OCI-LY3 (cell line): ENCODE measurements around the gene APOA4.

Experiments
- H2AFZ ChIP-seq: fragments of 200-600, 300-600 bp; shearing (Covaris generic); 2 replicates; pipeline ENCODE4 v1.6.0; 2014; ENCODE audit warnings: antibody characterized with exemption, low read depth, low read length
- H3K27ac ChIP-seq: fragments of 200-600, 300-600 bp; sonication (generic); 2 replicates; pipeline ENCODE4 v1.5.1; 2014; ENCODE audit warnings: mild to moderate bottlenecking, low read length, moderate library complexity, mixed read lengths
- H3K27me3 ChIP-seq: fragments of 200-600, 300-600 bp; sonication (generic); 2 replicates; pipeline ENCODE4 v1.6.1; 2014; ENCODE audit warnings: low read depth, low read length, mixed read lengths
- H3K36me3 ChIP-seq: fragments of 200-600, 300-600 bp; sonication (generic); replicated peaks from 2 replicates; pipeline ENCODE3; 2014; ENCODE audit warnings: low read depth, low read length, mixed read lengths
- H3K4me1 ChIP-seq: fragments of 300-600, 200-600 bp; sonication (generic); 2 replicates; pipeline ENCODE4 v1.6.1; 2014; ENCODE audit warnings: low read length, mixed read lengths
- H3K4me2 ChIP-seq: fragments of 200-600, 300-600 bp; sonication (generic); 2 replicates; pipeline ENCODE4 v1.6.1; 2014; ENCODE audit warnings: low read length, mixed read lengths
- H3K4me3 ChIP-seq: fragments of 300-600, 200-600 bp; sonication (generic); 2 replicates; pipeline ENCODE4 v1.5.1; 2014; ENCODE audit warnings: antibody characterized with exemption, mild to moderate bottlenecking, low read length, moderate library complexity
- H3K79me2 ChIP-seq: fragments of 300-600, 200-600 bp; shearing (Covaris generic); 2 replicates; pipeline ENCODE4 v1.6.1; 2014; ENCODE audit warnings: mild to moderate bottlenecking, low read length, mixed read lengths
- H3K9ac ChIP-seq: fragments of 300-600, 200-600 bp; shearing (Covaris generic); 2 replicates; pipeline ENCODE4 v1.6.0; 2014; ENCODE audit warnings: mild to moderate bottlenecking, low read length, moderate library complexity
- H3K9me3 ChIP-seq: fragments of 200-600, 300-600 bp; shearing (Covaris generic); 2 replicates; pipeline ENCODE4 v1.6.1; 2014; ENCODE audit warnings: low read length, mixed read lengths; ENCODE audit not compliant: insufficient read depth
- H4K20me1 ChIP-seq: fragments of 200-600, 300-600 bp; sonication (generic); 2 replicates; pipeline ENCODE4 v1.6.1; 2016; ENCODE audit warnings: low read length, mixed read lengths; ENCODE audit not compliant: insufficient read depth
- EZH2phosphoT487 ChIP-seq: fragments of 200-600 bp; shearing (Covaris generic); IDR thresholded peaks from 2 replicates; pipeline ENCODE4 v1.6.1; 2018; ENCODE audit warnings: antibody characterized with exemption, mixed run types, low read depth
- TF ChIP-seq, protein P1 (sequence below): fragments of 200-600, 300-600 bp; sonication (generic); IDR thresholded peaks from 2 replicates; pipeline ENCODE4 v1.5.1; 2014; ENCODE audit warnings: antibody characterized with exemption, low read length, low read depth

APOA4 gene

DNA sequence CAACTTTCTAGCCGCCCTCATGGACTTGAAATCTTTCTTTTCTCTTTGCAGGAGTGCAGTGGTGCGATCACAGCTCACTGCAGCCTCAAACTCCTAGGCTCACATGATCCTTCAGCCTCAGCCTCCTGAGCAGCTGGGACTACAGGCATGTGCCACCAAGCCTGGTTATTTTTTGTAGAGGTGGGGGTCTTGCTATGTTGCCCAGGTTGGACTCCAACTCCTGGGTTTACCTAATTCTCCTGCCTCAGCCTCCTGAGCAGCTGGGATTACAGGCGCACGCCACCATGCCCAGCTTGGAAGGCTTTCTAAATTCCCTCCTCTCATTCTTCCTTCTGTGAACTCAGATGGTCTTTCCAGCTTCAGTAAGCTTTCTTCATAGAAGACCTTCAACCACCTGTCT, 19.0 kb upstream of the APOA4 start:
- H3K4me3 ChIP-seq: no peak overlapping the region
- H3K4me2 ChIP-seq: no peak overlapping the region
- H3K4me1 ChIP-seq: no peaks in the 10 kb centered on the region
- H3K79me2 ChIP-seq: no peaks in the 10 kb centered on the region
- TF ChIP-seq, protein P1, sequence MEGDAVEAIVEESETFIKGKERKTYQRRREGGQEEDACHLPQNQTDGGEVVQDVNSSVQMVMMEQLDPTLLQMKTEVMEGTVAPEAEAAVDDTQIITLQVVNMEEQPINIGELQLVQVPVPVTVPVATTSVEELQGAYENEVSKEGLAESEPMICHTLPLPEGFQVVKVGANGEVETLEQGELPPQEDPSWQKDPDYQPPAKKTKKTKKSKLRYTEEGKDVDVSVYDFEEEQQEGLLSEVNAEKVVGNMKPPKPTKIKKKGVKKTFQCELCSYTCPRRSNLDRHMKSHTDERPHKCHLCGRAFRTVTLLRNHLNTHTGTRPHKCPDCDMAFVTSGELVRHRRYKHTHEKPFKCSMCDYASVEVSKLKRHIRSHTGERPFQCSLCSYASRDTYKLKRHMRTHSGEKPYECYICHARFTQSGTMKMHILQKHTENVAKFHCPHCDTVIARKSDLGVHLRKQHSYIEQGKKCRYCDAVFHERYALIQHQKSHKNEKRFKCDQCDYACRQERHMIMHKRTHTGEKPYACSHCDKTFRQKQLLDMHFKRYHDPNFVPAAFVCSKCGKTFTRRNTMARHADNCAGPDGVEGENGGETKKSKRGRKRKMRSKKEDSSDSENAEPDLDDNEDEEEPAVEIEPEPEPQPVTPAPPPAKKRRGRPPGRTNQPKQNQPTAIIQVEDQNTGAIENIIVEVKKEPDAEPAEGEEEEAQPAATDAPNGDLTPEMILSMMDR: no peak
- no peak for TF ChIP-seq EZH2phosphoT487
- H2AFZ ChIP-seq: no peak overlapping the region
- no peaks in the 10 kb centered on the region for H4K20me1 ChIP-seq
- peaks cover 11% of the 10 kb centered on the region for H3K36me3 ChIP-seq
- H3K27ac ChIP-seq: no peak overlapping the region
- H3K9me3 ChIP-seq: no peaks in the 10 kb centered on the region
- no peaks in the 10 kb centered on the region for H3K27me3 ChIP-seq
- no peak overlapping the region for H3K9ac ChIP-seq

DNA sequence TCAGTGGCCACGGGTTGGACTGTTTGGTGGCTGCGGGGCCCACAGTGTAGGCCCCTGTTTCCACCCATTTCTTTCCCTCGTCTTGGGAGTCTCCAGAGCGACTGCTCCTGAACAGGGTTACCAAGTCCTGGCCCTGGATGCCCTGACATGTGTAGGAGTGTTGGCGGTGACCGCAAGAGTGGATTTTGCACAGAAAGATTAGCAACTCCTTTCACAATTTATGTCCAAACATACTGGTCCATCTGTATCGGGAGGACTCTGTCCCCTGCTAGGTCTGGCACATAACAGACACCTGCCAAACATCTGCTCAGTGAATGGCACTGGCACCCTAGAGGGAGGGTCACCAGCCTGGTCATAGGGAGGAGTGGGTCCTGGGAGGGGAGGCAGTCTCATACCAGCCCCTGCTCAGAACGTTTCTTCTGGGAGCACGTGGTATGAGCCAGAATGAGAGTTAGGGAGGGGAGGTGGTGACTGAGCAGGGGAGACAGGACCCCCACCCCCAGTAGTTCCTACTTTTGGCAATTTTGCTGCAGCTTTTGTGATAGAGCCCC, 17.7 kb upstream of the APOA4 start:
- Histone ChIP-seq H3K79me2 (no peaks in the 10 kb centered on the region), H3K27me3 (no peaks in the 10 kb centered on the region), H3K4me1 (no peaks in the 10 kb centered on the region), H2AFZ (no peak overlapping the region), H3K4me2 (no peak overlapping the region), H3K27ac (no peak overlapping the region), H3K9ac (no peak overlapping the region), H3K36me3 (peaks cover 11% of the 10 kb centered on the region), H3K4me3 (no peak overlapping the region), H4K20me1 (no peaks in the 10 kb centered on the region), H3K9me3 (no peaks in the 10 kb centered on the region)
- no peak for TF ChIP-seq EZH2phosphoT487

DNA sequence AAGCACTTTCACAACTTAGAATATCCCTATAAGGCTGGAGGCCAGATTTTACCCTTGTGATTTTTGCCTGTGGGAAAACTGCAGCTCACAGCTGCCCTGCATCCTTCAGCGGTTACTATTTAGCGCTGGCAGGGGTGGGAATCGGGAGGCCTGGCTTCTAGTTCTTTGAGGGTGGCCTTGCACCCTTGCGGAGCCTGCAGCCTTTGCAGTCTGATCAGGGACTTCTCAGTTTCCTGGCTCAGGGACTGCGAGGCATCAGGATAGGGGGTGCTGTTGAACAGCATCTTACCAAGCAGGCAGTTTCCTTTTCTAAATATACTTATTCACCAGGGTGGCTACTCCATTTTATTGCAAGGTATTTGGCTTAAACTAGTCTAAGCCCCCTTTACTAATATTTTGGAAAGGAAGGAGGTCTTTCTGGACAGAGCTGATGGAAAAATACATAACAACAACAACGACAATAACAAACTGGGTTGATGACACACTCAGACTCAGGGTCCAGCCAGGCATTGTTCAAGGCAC, 17.2 kb upstream of the APOA4 start:
- Histone ChIP-seq H3K27me3 (no peaks in the 10 kb centered on the region), H3K9ac (no peak overlapping the region), H3K36me3 (peaks cover 10% of the 10 kb centered on the region), H3K4me1 (peaks cover 2% of the 10 kb centered on the region; the same call in 1 of the 2 replicates), H4K20me1 (no peaks in the 10 kb centered on the region), H2AFZ (no peak overlapping the region), H3K4me3 (no peak overlapping the region), H3K4me2 (no peak overlapping the region), H3K79me2 (no peaks in the 10 kb centered on the region), H3K9me3 (no peaks in the 10 kb centered on the region), H3K27ac (no peak overlapping the region)
- TF ChIP-seq, protein P1: 0 out of 2 replicates have a peak, but pooled peaks have one; percentile 18
- TF ChIP-seq EZH2phosphoT487: no peak

DNA sequence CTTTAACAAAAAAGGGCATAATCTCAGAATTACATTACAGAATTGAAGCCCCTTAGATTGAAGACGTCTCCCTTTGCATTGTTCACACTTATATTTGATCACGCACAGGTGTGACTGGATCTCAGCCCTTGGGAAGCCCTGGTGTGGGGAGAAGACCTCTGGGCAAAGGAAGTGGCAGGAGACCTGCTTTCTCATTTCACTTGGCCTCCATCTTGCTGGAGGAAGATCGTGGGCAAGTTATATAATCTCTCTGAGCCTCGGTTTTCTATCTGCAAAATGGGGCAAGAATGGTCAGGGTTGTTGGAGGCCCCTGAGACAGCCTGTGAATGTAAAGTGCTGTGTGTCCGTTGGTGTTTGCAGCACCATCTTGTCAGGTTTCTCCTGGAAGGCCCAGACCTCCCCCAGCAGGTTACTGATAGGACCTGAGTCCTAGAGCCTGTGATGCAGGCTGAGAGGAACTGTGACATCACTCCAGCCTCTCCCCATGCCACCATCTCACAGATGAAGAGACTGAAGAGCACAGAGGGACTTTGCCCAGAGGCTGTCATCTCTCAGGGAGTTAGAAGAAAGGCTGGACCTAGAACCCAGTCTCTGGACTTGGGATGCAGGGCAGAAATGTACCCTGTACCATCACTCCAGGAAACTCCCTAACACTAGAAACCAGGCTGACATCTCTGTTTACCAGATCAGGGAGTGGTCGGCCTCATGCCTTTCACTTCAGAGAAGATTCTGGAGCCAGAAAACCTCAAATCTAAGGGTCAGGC, 15.4 kb upstream of the APOA4 start:
- H4K20me1 ChIP-seq: no peaks in the 10 kb centered on the region
- no peaks in the 10 kb centered on the region for H3K79me2 ChIP-seq
- peaks cover 2% of the 10 kb centered on the region for H3K36me3 ChIP-seq
- H3K9ac ChIP-seq: no peak overlapping the region
- no peaks in the 10 kb centered on the region for H3K27me3 ChIP-seq
- H2AFZ ChIP-seq: no peak overlapping the region
- H3K4me3 ChIP-seq: no peak overlapping the region
- no peaks in the 10 kb centered on the region for H3K9me3 ChIP-seq
- H3K4me1 ChIP-seq: peaks cover 7% of the 10 kb centered on the region; the same call in 1 of the 2 replicates
- H3K4me2 ChIP-seq: no peak overlapping the region
- no peak overlapping the region for H3K27ac ChIP-seq
- TF ChIP-seq, protein P1: no peak
- no peak for TF ChIP-seq EZH2phosphoT487
